ENCODE measurements around the gene TMEM144.

The TMEM144 gene

DNA sequence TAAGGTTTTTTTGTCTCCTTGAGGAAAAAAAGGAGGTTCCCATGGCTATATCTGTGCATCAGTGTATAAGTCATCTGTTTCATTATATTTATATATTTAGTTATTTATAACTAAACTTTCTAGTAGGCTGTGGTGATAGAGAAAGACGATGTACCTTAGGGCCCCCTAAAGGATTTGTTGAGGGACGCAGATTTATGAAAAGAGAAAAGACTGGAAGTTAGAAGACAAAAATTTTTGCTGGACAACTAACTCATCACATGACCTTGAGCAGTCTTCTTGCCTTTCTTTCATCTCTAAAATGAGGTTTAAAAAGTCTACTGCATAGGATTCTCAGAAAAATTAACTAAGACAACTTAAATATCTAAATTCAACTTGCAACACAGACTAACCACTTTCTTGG lies 43.6 kb upstream of the TMEM144 start:
- TF ChIP-seq MYC (IDR thresholded peaks at IDR 0.05; ENCODE audit: low read depth, low read length) (no peak), POLR2A (IDR thresholded peaks at IDR 0.05; ENCODE audit: extremely low read depth, insufficient read length) (no peak)
- TF ChIP-seq, protein P1, sequence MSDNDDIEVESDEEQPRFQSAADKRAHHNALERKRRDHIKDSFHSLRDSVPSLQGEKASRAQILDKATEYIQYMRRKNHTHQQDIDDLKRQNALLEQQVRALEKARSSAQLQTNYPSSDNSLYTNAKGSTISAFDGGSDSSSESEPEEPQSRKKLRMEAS (IDR thresholded peaks at IDR 0.05; ENCODE audit: low read depth, low read length), result no peak
- TF ChIP-seq, protein P2, sequence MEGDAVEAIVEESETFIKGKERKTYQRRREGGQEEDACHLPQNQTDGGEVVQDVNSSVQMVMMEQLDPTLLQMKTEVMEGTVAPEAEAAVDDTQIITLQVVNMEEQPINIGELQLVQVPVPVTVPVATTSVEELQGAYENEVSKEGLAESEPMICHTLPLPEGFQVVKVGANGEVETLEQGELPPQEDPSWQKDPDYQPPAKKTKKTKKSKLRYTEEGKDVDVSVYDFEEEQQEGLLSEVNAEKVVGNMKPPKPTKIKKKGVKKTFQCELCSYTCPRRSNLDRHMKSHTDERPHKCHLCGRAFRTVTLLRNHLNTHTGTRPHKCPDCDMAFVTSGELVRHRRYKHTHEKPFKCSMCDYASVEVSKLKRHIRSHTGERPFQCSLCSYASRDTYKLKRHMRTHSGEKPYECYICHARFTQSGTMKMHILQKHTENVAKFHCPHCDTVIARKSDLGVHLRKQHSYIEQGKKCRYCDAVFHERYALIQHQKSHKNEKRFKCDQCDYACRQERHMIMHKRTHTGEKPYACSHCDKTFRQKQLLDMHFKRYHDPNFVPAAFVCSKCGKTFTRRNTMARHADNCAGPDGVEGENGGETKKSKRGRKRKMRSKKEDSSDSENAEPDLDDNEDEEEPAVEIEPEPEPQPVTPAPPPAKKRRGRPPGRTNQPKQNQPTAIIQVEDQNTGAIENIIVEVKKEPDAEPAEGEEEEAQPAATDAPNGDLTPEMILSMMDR (IDR thresholded peaks at IDR 0.05; ENCODE audit: low read depth, low read length), result no peak
- DNase-seq (ENCODE audit: low read depth), result no peak
- H3K4me3 ChIP-seq (ENCODE audit: low read depth, low read length), result no peak overlapping the region

DNA sequence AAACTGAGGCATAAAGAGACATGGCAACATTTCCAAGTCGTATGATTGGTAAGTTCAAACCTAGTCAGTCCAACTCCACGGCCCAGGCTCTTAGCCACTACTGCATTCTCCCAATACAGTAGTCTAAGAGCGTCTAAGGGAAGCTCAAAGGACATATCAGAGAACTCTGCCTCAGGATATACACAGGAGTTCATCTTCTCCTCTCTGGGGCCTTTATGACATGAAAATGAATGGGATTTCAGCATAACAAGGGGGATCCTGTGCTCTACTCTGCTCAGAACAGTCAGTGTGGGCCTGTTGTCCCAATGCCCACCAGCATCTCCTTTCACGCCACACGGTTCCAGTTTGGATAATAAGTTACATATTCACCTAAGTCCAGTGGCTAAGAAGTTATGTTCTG lies 41.7 kb upstream of the TMEM144 start:
- H3K4me3 ChIP-seq (ENCODE audit: low read depth, low read length), result no peak overlapping the region
- TF ChIP-seq, protein P2 (IDR thresholded peaks at IDR 0.05; ENCODE audit: low read depth, low read length), result no peak
- TF ChIP-seq, protein P1 (IDR thresholded peaks at IDR 0.05; ENCODE audit: low read depth, low read length), result no peak
- TF ChIP-seq POLR2A (IDR thresholded peaks at IDR 0.05; ENCODE audit: extremely low read depth, insufficient read length), result no peak
- TF ChIP-seq MYC (IDR thresholded peaks at IDR 0.05; ENCODE audit: low read depth, low read length), result no peak

DNA sequence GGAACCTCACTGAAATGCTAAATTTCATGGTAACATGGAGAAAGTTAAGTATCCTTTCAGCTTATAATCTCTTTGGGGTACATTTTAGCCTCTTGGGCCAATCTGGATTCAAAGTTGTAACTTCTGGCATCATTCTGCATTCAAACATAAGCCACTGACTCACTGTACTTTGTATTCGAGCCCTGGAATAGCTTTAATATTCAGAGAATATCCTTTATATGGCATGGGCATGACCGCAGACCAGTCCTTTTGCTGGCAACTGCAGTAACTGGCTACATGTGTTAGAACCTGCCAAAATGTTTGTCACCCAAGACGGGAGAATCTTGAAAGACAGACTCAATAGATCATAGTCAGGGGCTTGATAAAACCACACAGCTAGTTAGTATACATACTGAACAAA lies 40.8 kb upstream of the TMEM144 start:
- no peak for DNase-seq (ENCODE audit: low read depth)
- TF ChIP-seq, protein P2 (IDR thresholded peaks at IDR 0.05; ENCODE audit: low read depth, low read length), result no peak
- no peak overlapping the region for H3K4me3 ChIP-seq (ENCODE audit: low read depth, low read length)

More for the DNA sequence above, 41.7 kb upstream of the TMEM144 start:
- DNase-seq (ENCODE audit: low read depth), result no peak

GRCh38 chr4:158169931-158170690 lies 40.2 kb upstream of the TMEM144 start:
- no peak for DNase-seq (ENCODE audit: low read depth)
- TF ChIP-seq POLR2A (IDR thresholded peaks at IDR 0.05; ENCODE audit: extremely low read depth, insufficient read length) (no peak), MYC (IDR thresholded peaks at IDR 0.05; ENCODE audit: low read depth, low read length) (no peak)
- TF ChIP-seq, protein P2 (IDR thresholded peaks at IDR 0.05; ENCODE audit: low read depth, low read length), result no peak
- TF ChIP-seq, protein P1 (IDR thresholded peaks at IDR 0.05; ENCODE audit: low read depth, low read length), result no peak
- H3K4me3 ChIP-seq (ENCODE audit: low read depth, low read length), result no peak overlapping the region

- H3K4me3 ChIP-seq (ENCODE audit: low read depth, low read length), result no peak overlapping the region
- TF ChIP-seq POLR2A (IDR thresholded peaks at IDR 0.05; ENCODE audit: extremely low read depth, insufficient read length), result no peak
- TF ChIP-seq, protein P1 (IDR thresholded peaks at IDR 0.05; ENCODE audit: low read depth, low read length), result no peak
- TF ChIP-seq, protein P2 (IDR thresholded peaks at IDR 0.05; ENCODE audit: low read depth, low read length), result peak; percentile 17
- DNase-seq (ENCODE audit: low read depth), result no peak
These were observed 39.4 kb upstream of the TMEM144 start for GRCh38 chr4:158170691-158171561.

Measured in NB4 (cell line).